ENCODE results near the gene PHACTR1.

The PHACTR1 gene

GRCh38 chr6:13044390-13044789, 327.8 kb downstream of the PHACTR1 start:
- no peak for DNase-seq

GRCh38 chr6:13044896-13045295, 328.3 kb downstream of the PHACTR1 start:
- DNase-seq, result no peak

- DNase-seq, result no peak
Observed at GRCh38 chr6:13045676-13046075, 329.1 kb downstream of the PHACTR1 start.

GRCh38 chr6:13046084-13046483, 329.5 kb downstream of the PHACTR1 start:
- no peak for DNase-seq

- no peak for DNase-seq
Observed at GRCh38 chr6:13048113-13048512, 331.5 kb downstream of the PHACTR1 start.

- no peak for DNase-seq
Observed at GRCh38 chr6:13049666-13050254, 333.2 kb downstream of the PHACTR1 start.

- DNase-seq, result no peak
Observed at GRCh38 chr6:13053006-13053461, 336.5 kb downstream of the PHACTR1 start.

- no peak for DNase-seq
Observed at GRCh38 chr6:13058051-13058450, 341.5 kb downstream of the PHACTR1 start.

- no peak for DNase-seq
Observed at GRCh38 chr6:13059026-13059425, 342.5 kb downstream of the PHACTR1 start.

GRCh38 chr6:13063300-13063918, 346.8 kb downstream of the PHACTR1 start:
- no peak for DNase-seq

- no peak for DNase-seq
Observed at GRCh38 chr6:13065581-13065980, 349.0 kb downstream of the PHACTR1 start.

GRCh38 chr6:13066050-13066449, 349.5 kb downstream of the PHACTR1 start:
- no peak for DNase-seq

GRCh38 chr6:13066820-13067219, 350.3 kb downstream of the PHACTR1 start:
- no peak for DNase-seq

GRCh38 chr6:13068586-13069210, 352.1 kb downstream of the PHACTR1 start:
- DNase-seq, result no peak

GRCh38 chr6:13071550-13072345, 355.2 kb downstream of the PHACTR1 start:
- DNase-seq, result no peak

- DNase-seq, result no peak
Observed at GRCh38 chr6:13072686-13073347, 356.2 kb downstream of the PHACTR1 start.

GRCh38 chr6:13074415-13075140, 358.0 kb downstream of the PHACTR1 start:
- DNase-seq, result no peak

- DNase-seq, result no peak
Observed at GRCh38 chr6:13075141-13075845, 358.7 kb downstream of the PHACTR1 start.

GRCh38 chr6:13076575-13076974, 360.0 kb downstream of the PHACTR1 start:
- no peak for DNase-seq

- DNase-seq, result no peak
Observed at GRCh38 chr6:13077117-13077516, 360.6 kb downstream of the PHACTR1 start.

GRCh38 chr6:13079096-13079723, 362.6 kb downstream of the PHACTR1 start:
- no peak for DNase-seq
